ENCODE data around the gene AJM1.

Gene AJM1

GRCh38 chr9:136849960-136850865 lies 7.9 kb downstream of the AJM1 start:
- no peak for DNase-seq (ENCODE audit: low spot score)
- ChIA-PET POLR2A (ENCODE audit: low non-redundant PET) (interaction anchor here (0.6 kb wide), 2 partner anchors 32 to 88 kb away, joined by 3 read pairs; no protein-coding TSS in a partner anchor), CTCF (interaction anchor here (0.5 to 1.0 kb wide), 3 partner anchors 121 to 180 kb away, joined by 3 to 4 read pairs (median 3); no protein-coding TSS in a partner anchor)
- H3K27ac ChIP-seq = peak overlapping the region; percentile 98
- TF ChIP-seq, protein P1, sequence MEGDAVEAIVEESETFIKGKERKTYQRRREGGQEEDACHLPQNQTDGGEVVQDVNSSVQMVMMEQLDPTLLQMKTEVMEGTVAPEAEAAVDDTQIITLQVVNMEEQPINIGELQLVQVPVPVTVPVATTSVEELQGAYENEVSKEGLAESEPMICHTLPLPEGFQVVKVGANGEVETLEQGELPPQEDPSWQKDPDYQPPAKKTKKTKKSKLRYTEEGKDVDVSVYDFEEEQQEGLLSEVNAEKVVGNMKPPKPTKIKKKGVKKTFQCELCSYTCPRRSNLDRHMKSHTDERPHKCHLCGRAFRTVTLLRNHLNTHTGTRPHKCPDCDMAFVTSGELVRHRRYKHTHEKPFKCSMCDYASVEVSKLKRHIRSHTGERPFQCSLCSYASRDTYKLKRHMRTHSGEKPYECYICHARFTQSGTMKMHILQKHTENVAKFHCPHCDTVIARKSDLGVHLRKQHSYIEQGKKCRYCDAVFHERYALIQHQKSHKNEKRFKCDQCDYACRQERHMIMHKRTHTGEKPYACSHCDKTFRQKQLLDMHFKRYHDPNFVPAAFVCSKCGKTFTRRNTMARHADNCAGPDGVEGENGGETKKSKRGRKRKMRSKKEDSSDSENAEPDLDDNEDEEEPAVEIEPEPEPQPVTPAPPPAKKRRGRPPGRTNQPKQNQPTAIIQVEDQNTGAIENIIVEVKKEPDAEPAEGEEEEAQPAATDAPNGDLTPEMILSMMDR (conservative IDR thresholded peaks at IDR 0.05; ENCODE audit: low read depth) = no peak

- TF ChIP-seq, protein P1 (conservative IDR thresholded peaks at IDR 0.05; ENCODE audit: low read depth) = no peak
- peak overlapping the region; percentile 98 for H3K27ac ChIP-seq
- no peak for DNase-seq (ENCODE audit: low spot score)
- ChIA-PET POLR2A (ENCODE audit: low non-redundant PET) (interaction anchor here (0.6 kb wide), 2 partner anchors 31 to 89 kb away, joined by 3 read pairs; no protein-coding TSS in a partner anchor), CTCF (interaction anchor here (0.6 to 0.7 kb wide), 3 partner anchors 85 to 184 kb away, joined by 3 read pairs; no protein-coding TSS in a partner anchor)
Observed at GRCh38 chr9:136850866-136851775, 8.8 kb downstream of the AJM1 start.

GRCh38 chr9:136851941-136852663 lies 9.8 kb downstream of the AJM1 start, which contains the start of gene MAMDC4:
Gene MAMDC4 (plus strand): TSS chr9:136852346. CDS start chr9:136852417, 71 bp downstream.
- peak within 1 kb of the TSS; percentile 98 for H3K27ac ChIP-seq
- DNase-seq (ENCODE audit: low spot score) = no peak
- POLR2A ChIA-PET (ENCODE audit: low non-redundant PET) = no interaction called here
- TF ChIP-seq, protein P1 (conservative IDR thresholded peaks at IDR 0.05; ENCODE audit: low read depth) = no peak
- CTCF ChIA-PET = interaction anchor here (0.7 kb wide), 1 partner anchor 183 kb away, joined by 3 read pairs; no protein-coding TSS in a partner anchor

DNA sequence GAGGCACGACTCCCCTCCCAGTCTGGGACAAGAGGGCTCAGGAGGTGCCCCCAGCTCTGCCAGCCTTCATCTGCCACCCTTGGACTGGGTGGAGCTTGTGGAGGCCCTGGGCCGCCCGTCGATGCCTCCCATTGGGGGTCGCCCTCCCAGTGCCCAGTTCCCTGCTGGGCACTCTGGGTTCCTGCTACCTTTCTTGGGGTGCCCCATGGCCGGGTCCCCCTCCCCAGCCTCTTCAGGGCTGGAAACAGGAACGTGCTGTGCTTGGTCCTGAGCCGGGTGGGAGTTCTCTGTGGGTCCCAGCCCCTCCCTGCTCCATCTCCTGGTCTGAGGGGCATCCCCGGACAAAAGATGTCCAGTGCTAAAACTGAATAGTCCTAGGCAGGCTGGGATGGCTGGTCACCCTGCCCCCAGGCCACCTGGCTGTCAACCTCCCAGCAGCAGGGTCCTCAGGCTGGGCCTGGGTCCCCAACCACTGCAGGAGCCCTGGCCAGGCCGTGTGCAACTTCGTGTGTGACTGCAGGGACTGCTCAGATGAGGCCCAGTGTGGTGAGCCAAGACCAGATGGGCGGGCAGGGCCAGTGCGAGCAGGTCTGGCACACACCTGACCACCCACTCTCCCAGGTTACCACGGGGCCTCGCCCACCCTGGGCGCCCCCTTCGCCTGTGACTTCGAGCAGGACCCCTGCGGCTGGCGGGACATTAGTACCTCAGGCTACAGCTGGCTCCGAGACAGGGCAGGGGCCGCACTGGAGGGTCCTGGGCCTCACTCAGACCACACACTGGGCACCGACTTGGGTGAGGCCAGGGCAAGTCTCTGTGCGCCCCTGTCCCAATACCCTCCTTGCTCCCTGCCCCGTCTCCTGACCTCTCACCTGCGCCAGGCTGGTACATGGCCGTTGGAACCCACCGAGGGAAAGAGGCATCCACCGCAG lies 10.7 kb downstream of the AJM1 start:
- DNase-seq (ENCODE audit: low spot score) = no peak
- TF ChIP-seq, protein P1 (conservative IDR thresholded peaks at IDR 0.05; ENCODE audit: low read depth) = no peak
- POLR2A ChIA-PET (ENCODE audit: low non-redundant PET) = interaction anchor here (0.5 to 1.1 kb wide), 2 partner anchors 30 to 125 kb away, joined by 3 to 5 read pairs; no protein-coding TSS in a partner anchor
- H3K27ac ChIP-seq = peak overlapping the region; percentile 98
- CTCF ChIA-PET = no interaction called here

GRCh38 chr9:136853596-136854112 lies 11.4 kb downstream of the AJM1 start:
- TF ChIP-seq, protein P1 (conservative IDR thresholded peaks at IDR 0.05; ENCODE audit: low read depth) = no peak
- ChIA-PET CTCF (no interaction called here), POLR2A (ENCODE audit: low non-redundant PET) (interaction anchor here (1.1 kb wide), 1 partner anchor 29 kb away, joined by 5 read pairs; no protein-coding TSS in a partner anchor)

More at GRCh38 chr9:136853596-136854112, 11.4 kb downstream of the AJM1 start:
- no peak for DNase-seq (ENCODE audit: low spot score)
- H3K27ac ChIP-seq = peak overlapping the region; percentile 98

Data from RWPE1 (cell line).